GM18519 (cell line): ENCODE measurements around the gene UBE2V1.
"Not testable (repeated sequence)": the region's sequence is repeated elsewhere in the genome, so short reads cannot be mapped to it uniquely, and the experiment has no call there.

ENCODE experiments used
- ATAC-seq: cut with Tn5 transposase; IDR thresholded peaks from one replicate; pipeline ENCODE4 v1.9.1; 2021; ENCODE audit warnings: mild to moderate bottlenecking, moderate library complexity; ENCODE audit not compliant: unreplicated experiment, low FRiP score

UBE2V1 gene

GRCh38 chr20:50099113-50099512, 13.8 kb downstream of the UBE2V1 start:
- no peak for ATAC-seq

- ATAC-seq, result no peak
These were observed 14.7 kb downstream of the UBE2V1 start for GRCh38 chr20:50098259-50098658.

GRCh38 chr20:50097843-50098242, 15.1 kb downstream of the UBE2V1 start:
- ATAC-seq, result no peak

- ATAC-seq, result no peak
These were observed 16.7 kb downstream of the UBE2V1 start for GRCh38 chr20:50096237-50096636.

GRCh38 chr20:50095476-50096078, 17.4 kb downstream of the UBE2V1 start:
- no peak for ATAC-seq

- no peak for ATAC-seq
These were observed 18.4 kb downstream of the UBE2V1 start for GRCh38 chr20:50094522-50094921.

- no peak for ATAC-seq
These were observed 19.7 kb downstream of the UBE2V1 start for GRCh38 chr20:50093240-50093639.

GRCh38 chr20:50092436-50092835, 20.5 kb downstream of the UBE2V1 start:
- no peak for ATAC-seq

GRCh38 chr20:50089787-50090177, 23.2 kb downstream of the UBE2V1 start:
- no peak for ATAC-seq

- no peak for ATAC-seq
These were observed 23.7 kb downstream of the UBE2V1 start for GRCh38 chr20:50089140-50089786.

GRCh38 chr20:50088022-50088421, 24.9 kb downstream of the UBE2V1 start:
- ATAC-seq, result no peak

GRCh38 chr20:50085481-50086365, 27.2 kb downstream of the UBE2V1 start:
- no peak for ATAC-seq

GRCh38 chr20:50085146-50085480, 27.8 kb downstream of the UBE2V1 start:
- ATAC-seq, result no peak

- no peak for ATAC-seq
These were observed 29.9 kb downstream of the UBE2V1 start for GRCh38 chr20:50083034-50083433.

- not testable (repeated sequence) for ATAC-seq
These were observed 30.9 kb downstream of the UBE2V1 start for GRCh38 chr20:50082056-50082455.

GRCh38 chr20:50077818-50078601, 34.9 kb downstream of the UBE2V1 start:
- no peak for ATAC-seq

- no peak for ATAC-seq
These were observed 39.5 kb downstream of the UBE2V1 start for GRCh38 chr20:50073500-50073899.

GRCh38 chr20:50071039-50071888, 41.7 kb downstream of the UBE2V1 start:
- ATAC-seq, result no peak

GRCh38 chr20:50070361-50070760, 42.6 kb downstream of the UBE2V1 start:
- ATAC-seq, result no peak
